CD4-positive, alpha-beta T cell treated with Interferon alpha-2 for 1 hour (primary cell): ENCODE measurements around the gene TRIP4.
A peak's percentile ranks its signal among the peaks of the same experiment; 100 is the strongest.
"Not testable (repeated sequence)": the region's sequence is repeated elsewhere in the genome, so short reads cannot be mapped to it uniquely, and the experiment has no call there.

ENCODE experiments used
- DNase-seq, 2 donors: peaks; one replicate each; pipeline ENCODE4 v3.0.0-alpha.2; 2020 to 2022

TRIP4 gene

GRCh38 chr15:64387562-64388168 is at the start of gene TRIP4:
Gene TRIP4, plus strand, starts transcription at chr15:64387836. Its CDS starts 28 bp downstream, at chr15:64387864.
- DNase-seq, result peak; percentile 95 to 97

DNA sequence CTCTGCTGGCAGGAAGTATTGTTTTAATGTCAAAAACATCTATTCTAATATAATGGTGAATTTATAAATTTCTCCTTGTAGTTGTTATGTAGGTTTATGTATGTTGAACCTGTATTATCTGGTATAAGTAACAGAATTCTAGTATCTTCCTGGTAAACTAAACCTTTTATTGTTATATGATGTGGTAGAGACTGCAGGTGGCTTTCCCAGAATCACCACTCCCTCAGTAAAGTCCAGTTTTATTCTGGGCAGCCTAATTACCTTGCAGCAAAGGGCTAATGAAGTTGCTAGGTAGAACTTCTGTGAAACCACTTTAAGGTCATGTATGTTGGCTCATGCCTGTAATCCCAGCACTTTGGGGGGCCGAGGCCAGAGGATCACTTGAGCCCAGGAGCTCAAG is 47.3 kb upstream of the TRIP4 start:
- DNase-seq, result no peak

DNA sequence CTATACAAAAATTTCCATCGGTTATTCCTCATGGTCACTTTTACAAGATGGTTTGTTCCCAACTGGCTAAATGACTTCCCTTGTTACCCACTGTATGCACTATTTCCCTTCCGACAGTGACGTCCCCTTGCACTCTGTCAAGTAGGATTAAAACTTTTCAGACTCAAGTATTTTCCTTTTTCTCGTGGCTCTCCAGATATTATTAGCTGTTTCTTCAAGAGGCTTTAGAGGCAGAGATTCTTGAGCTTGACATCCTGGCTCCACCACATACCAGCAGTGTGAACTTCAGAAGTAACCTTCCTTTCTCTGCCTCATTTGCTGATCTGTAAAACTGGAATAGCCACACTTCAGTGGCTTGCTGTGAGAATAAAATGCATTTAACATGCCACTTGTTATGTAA is 45.7 kb upstream of the TRIP4 start:
- DNase-seq, result no peak

- no peak for DNase-seq
Observed at GRCh38 chr15:64343222-64343621, 44.4 kb upstream of the TRIP4 start.

- no peak for DNase-seq
Observed at GRCh38 chr15:64343841-64344240, 43.8 kb upstream of the TRIP4 start.

- no peak for DNase-seq
Observed at GRCh38 chr15:64344651-64345294, 42.9 kb upstream of the TRIP4 start.

DNA sequence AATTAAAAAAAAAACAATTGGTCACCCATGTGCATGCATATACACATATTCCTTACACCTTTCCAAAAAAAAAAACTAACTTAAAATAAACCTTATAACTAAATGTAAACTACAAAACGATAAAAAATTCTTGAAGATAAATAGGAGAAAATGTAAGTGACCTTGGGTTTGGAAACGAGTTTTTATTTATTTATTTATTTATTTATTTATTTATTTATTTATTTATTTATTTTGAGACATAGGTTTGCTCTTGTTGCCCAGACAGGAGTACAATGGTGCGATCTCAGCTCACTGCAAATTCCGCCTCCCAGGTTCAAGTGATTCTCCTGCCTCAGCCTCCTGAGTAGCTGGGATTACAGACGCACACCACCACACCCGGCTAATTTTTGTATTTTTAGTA is 41.4 kb upstream of the TRIP4 start:
- not testable (repeated sequence) for DNase-seq

GRCh38 chr15:64348455-64348854 is 39.2 kb upstream of the TRIP4 start:
- DNase-seq, result no peak

- DNase-seq, result no peak
Observed at GRCh38 chr15:64349375-64349774, 38.3 kb upstream of the TRIP4 start.

DNA sequence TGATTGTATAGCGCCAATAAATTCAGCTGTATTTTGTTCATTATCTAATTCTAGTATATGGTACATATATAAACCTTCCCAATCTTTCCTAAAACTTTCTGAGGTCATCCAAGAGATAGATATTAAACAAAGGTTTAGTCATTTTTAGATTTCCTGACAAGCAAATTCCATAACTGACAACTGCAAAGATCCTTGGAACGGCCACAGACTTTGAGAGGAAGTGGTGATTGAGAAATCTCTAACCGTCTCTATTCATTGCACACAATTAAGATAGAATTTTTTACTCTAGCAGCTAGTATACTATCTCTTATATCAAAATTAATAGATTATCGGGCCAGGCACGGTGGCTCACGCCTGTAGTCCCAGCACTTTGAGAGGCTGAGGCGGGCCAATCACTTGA is 36.4 kb upstream of the TRIP4 start:
- no peak for DNase-seq

DNA sequence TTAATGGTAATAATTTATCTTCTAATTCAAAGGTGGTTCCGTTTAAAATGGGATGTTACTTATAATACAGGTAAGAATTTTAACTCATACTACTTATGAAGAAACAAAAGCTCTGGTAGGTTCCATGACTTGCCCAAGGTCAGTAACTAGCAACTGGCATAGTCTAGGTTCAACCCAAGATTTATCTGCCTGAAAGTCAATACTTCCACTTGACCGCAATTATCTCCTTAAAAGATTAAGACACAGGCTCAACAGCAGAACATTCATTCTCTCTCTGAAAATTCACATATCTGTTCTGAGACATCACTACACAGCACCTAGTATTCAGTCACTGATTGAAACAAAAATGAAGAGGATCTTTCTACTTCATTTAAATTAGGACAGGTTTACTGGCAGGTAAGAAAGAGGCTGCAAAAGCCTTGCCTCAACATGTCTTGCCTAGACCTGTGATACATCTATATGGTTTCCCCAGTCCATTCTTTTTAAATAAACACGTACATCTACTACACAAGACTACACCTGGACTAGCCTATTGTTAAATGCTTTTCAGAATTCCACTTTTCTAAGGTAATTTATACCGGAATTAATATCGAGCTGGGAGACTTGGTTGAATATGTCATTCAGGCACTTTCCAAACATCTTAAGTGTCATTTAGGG is 32.8 kb upstream of the TRIP4 start:
- DNase-seq, result no peak

GRCh38 chr15:64355348-64355943 is 32.2 kb upstream of the TRIP4 start:
- DNase-seq, result peak; percentile 15 to 53

DNA sequence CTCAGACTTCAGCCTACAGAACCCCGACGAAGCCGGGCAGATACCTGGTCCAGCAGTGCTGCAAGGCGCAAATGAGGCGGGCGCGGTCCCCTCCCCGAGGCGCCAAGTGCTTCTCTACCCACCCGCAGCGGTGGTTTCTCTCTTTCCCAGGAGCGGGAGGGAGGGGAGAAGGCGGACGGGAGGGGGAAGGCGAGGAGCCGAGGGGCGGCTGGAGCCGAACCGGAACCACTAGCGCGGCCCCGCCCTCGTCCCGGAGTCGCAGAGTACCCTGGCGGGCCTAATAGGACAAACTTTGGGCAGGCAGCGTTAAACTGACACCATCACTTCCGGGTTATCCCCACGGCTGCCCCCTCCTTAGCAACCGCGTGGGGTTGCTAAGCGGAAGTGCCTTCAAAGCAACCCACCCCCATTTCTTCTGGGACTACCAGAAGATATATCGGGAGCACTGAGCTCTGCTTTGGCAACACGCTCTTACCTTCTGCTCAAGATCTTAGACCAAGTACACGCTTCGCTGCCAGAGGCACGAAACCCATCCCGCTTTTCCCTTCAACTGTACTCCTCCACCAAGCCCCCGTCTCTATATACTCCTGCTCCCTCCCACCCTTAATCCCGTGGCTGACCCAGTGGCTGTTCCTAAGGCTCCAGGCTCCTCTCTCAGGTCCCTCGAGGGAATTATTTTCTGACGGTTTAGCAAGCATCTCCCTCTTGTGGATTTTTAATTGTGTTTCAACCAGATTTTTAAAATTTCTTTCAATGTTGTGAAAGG is 31.5 kb upstream of the TRIP4 start, which contains the start of gene CSNK1G1:
Gene CSNK1G1 (minus strand): TSS at position 230 of the 766 bp plus-strand sequence. CDS start 55,674 bp downstream, outside the sequence.
- DNase-seq, result peak; percentile 93 to 94

GRCh38 chr15:64356710-64357040 is 31.0 kb upstream of the TRIP4 start:
- DNase-seq, result no peak

DNA sequence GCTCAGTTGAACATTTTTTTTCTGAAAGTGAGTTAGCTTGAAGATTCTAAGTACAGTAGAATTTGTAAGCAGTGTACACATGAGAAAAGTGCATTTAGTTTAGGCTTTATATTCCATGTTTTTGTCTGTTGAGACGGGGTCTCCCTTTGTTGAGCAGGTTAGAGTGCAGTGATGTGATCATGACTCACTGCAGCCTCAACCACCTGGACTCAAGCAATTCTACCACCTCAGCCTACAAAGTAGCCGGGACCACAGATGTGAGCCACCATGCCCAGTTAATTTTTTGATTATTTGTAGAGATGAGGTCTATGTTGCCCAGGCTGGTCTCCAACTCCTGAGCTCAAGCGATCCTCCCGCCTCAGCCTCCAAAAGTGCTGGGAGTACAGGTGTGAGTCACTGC is 26.4 kb upstream of the TRIP4 start:
- DNase-seq, result no peak

DNA sequence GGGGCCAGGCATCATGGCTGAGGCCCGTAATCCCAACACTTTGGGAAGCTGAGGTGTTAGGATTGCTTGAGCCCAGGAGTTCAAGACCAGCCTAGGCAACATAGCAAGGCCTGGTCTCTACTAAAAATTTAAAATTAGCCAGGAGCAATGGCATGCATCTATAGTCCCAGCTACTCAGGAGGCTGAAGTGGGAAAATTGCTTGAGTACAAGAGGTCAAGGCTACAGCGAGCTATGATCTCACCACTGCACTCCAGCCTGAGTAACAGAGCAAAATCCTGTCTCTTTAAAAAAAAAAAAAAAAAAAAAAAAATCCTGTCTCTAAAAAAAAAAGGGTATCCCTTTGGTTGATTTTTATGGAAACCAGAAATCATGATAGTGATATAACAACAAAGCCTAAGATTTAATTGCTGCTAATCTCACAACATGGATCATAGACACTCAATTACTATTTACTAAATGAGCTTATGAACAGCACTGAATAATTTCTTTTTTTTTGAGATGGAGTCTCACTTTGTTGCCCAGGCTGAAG is 18.5 kb upstream of the TRIP4 start:
- no peak for DNase-seq

DNA sequence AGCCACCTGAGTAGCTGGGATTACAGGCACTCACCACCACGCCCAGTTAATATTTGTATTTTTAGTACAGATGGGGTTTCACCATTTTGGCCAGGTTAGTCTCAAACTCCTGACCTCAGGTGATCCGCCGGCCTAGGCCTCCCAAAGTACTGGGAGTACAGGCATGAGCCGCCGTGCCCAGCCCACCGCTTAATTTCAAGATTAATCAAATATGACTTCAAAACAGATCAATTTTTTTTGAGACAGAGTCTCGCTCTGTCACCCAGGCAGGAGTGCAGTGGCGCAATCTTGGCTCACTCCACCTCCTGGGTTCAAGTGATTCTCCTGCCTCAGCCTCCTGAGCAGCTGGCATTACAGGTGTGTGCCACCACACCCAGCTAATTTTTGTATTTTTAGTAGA is 16.3 kb upstream of the TRIP4 start:
- not testable (repeated sequence) for DNase-seq

- DNase-seq, result no peak
Observed at GRCh38 chr15:64373360-64373759, 14.3 kb upstream of the TRIP4 start.

- no peak for DNase-seq
Observed at GRCh38 chr15:64379216-64379960, 8.2 kb upstream of the TRIP4 start.

GRCh38 chr15:64380130-64380870 is 7.3 kb upstream of the TRIP4 start:
- not testable (repeated sequence) for DNase-seq

DNA sequence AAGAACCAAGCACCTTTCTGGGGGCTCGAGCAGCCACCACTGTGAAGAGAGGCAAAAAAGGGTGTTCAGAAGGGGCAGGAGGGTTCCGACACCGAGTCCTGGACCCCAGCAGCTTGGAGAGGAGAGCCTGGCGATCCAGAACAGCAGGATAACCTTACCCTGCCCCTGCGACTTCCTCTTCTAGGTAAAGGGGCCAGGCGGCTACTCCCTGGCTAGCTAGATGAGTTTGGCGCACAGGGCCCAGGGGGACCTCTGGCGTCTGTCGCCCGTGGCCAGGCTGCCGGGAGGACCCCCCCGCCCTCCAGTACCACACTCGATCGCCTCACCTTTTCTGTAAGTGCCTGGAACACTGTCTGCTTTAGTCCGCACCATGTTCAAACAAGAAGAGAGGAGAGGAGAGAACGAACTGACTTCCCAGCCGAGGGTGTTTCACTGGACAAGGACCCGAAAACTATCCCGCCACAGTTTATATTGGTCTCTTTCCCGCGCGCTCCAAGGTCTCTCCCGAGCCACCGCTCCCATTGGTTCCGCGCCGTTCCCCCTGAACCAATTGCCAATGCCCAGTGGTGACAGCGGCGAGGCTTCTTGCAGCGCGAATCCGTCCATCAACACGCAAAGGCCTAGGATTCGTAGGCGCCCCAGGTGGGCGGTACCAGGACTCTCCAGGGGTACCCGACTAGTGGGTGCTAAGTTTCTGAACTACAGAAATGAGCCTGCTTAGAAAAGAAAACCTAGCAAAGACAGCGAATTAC is 6.5 kb upstream of the TRIP4 start, which contains the start of gene PCLAF:
Gene PCLAF (minus strand): TSS at position 442 of the 752 bp plus-strand sequence. CDS start 70 bp downstream, at position 372.
- peak; percentile 89 to 93 for DNase-seq
